ENCODE measurements around the gene ELL2. TPM values are rescaled to one million over a fixed set of nuclear protein-coding genes. Genes with fewer than 3 reads are reported as not detected.

ELL2 gene
- total RNA-seq, 1 experiment from 2014 or later = 27.5 TPM

DNA sequence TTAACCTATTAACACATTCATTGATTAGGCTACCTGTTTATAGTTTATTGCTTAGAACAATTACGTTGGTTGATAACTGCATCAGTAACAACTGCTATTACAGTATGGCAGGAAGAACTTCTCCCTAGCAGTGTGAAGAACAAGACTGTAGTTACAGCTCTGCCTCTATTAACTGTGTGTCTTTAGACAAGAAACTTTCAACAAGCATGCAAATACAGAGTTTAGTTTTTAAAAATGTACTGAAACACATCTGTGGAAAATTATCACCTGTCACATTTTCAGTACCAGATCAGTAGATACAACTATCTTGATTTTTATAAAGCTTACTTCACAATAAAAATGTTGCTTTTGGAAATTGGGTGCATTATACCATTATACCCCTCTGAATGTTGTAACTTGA is 22.2 kb downstream of the ELL2 start:
- DNase-seq = no peak
- no peak overlapping the region for H3K27ac Mint-ChIP-seq
- Histone ChIP-seq H3K27ac (ENCODE audit: insufficient read length, low read depth, low read length) (no peak overlapping the region), H4K5ac (ENCODE audit: insufficient read length, low read depth, low read length) (no peak overlapping the region), H3K14ac (ENCODE audit: insufficient read depth, low read length) (no peak overlapping the region), H3K4ac (ENCODE audit: low read depth, low read length) (no peak overlapping the region), H3K23me2 (ENCODE audit: insufficient read length, low read depth, low read length, poor library complexity, severe bottlenecking) (no peaks in the 10 kb centered on the region), H3K23ac (ENCODE audit: insufficient read length, low read depth, low read length) (no peak overlapping the region), H3K9me3 (ENCODE audit: control insufficient read depth, low read depth, low read length) (no peaks in the 10 kb centered on the region), H2BK15ac (ENCODE audit: low read depth, low read length) (no peak overlapping the region), H2AK5ac (ENCODE audit: insufficient read length, low read length) (no peak overlapping the region), H2BK12ac (ENCODE audit: insufficient read length, low read depth, low read length) (no peak overlapping the region), H3K4me1 (ENCODE audit: insufficient read depth, low read length) (no peaks in the 10 kb centered on the region; the same call in 1 of the 2 replicates), H2BK20ac (ENCODE audit: low read depth, low read length, poor library complexity, severe bottlenecking) (no peak overlapping the region), H4K91ac (ENCODE audit: insufficient read length, low read depth, low read length) (no peak overlapping the region), H3K18ac (ENCODE audit: insufficient read length, low read depth, low read length) (no peak overlapping the region), H2AFZ (ENCODE audit: low read length) (no peak overlapping the region), H3K56ac (ENCODE audit: insufficient read length, low read depth, low read length) (no peak overlapping the region), H3K79me1 (ENCODE audit: insufficient read depth, low read depth, low read length, poor library complexity, severe bottlenecking) (no peaks in the 10 kb centered on the region), H3K9ac (ENCODE audit: extremely low read depth, insufficient read length, low read length) (no peak overlapping the region), H3T11ph (ENCODE audit: low read length) (no peak overlapping the region), H4K8ac (replicated peaks; ENCODE audit: insufficient read length, low read depth, low read length) (no peak overlapping the region), H3K27me3 (ENCODE audit: insufficient read depth, low read length) (no peaks in the 10 kb centered on the region), H3K4me2 (ENCODE audit: insufficient read depth, insufficient read length, low read length) (no peak overlapping the region), H3K79me2 (ENCODE audit: insufficient read depth, low read length) (no peaks in the 10 kb centered on the region), H4K20me1 (ENCODE audit: control insufficient read depth, insufficient read depth, insufficient read length) (no peaks in the 10 kb centered on the region), H2BK5ac (ENCODE audit: insufficient read length, low read length) (no peak overlapping the region), H2BK120ac (ENCODE audit: low read depth, low read length, poor library complexity, severe bottlenecking) (no peak overlapping the region)
- peaks cover 27 to 28% of the 10 kb centered on the region in 2 experiments for H3K4me1 Mint-ChIP-seq
- no CpG with 5 or more reads among the region's 1 CpG for WGBS (ENCODE audit: extremely low coverage, insufficient read length, low lambda C conversion rate)
- H3K4me3 Mint-ChIP-seq = no peak overlapping the region
- no peaks in the 10 kb centered on the region for H3K9me3 Mint-ChIP-seq
- H3K36me3 Mint-ChIP-seq (ENCODE audit: insufficient read depth in 1 of 3, low read depth in 3 of 3) = peaks cover 0 to 3% (median 0%) of the 10 kb centered on the region in 3 experiments; a peak in 1 of 7 replicates
- H3K27me3 Mint-ChIP-seq (ENCODE audit: low read depth) = no peaks in the 10 kb centered on the region
- TF ChIP-seq, protein P1, sequence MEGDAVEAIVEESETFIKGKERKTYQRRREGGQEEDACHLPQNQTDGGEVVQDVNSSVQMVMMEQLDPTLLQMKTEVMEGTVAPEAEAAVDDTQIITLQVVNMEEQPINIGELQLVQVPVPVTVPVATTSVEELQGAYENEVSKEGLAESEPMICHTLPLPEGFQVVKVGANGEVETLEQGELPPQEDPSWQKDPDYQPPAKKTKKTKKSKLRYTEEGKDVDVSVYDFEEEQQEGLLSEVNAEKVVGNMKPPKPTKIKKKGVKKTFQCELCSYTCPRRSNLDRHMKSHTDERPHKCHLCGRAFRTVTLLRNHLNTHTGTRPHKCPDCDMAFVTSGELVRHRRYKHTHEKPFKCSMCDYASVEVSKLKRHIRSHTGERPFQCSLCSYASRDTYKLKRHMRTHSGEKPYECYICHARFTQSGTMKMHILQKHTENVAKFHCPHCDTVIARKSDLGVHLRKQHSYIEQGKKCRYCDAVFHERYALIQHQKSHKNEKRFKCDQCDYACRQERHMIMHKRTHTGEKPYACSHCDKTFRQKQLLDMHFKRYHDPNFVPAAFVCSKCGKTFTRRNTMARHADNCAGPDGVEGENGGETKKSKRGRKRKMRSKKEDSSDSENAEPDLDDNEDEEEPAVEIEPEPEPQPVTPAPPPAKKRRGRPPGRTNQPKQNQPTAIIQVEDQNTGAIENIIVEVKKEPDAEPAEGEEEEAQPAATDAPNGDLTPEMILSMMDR (conservative IDR thresholded peaks at IDR 0.05) = no peak
